Left lung (tissue), 10 donors: ENCODE measurements around the gene CSF3. TPM values are rescaled to one million over a fixed set of nuclear protein-coding genes. Genes with fewer than 3 reads are reported as not detected.

ENCODE experiments used
- ATAC-seq: fragments of 200-7000 bp; cut with Tn5 transposase; one replicate; pipeline ENCODE4 v1.9.1; 2020; ENCODE audit warnings: moderate library complexity
- DNase-seq, 4 donors: peaks; one replicate each; pipeline ENCODE4 v3.0.0-alpha.2; 2013 to 2020
- H3K27ac ChIP-seq, 2 donors: fragments of 200-600 bp; sonication (generic) in 1 of 2; one replicate each; pipeline versions ENCODE4 v1.5.0 to v1.8.0; 2020 to 2021
- H3K27me3 ChIP-seq, 2 donors: fragments of 200-600 bp; sonication (generic) in 1 of 2; one replicate each; pipeline versions ENCODE4 v1.5.0 to v1.8.0; 2020 to 2021
- H3K36me3 ChIP-seq, 2 donors: fragments of 200-600 bp; sonication (generic) in 1 of 2; one replicate each; pipeline versions ENCODE4 v1.5.0 to v1.8.0; 2020 to 2021
- H3K4me1 ChIP-seq, 2 donors: fragments of 200-600 bp; one replicate each; pipeline ENCODE4 v1.8.0; 2021
- H3K4me3 ChIP-seq, 2 donors: fragments of 200-600 bp; sonication (generic) in 1 of 2; one replicate each; pipeline versions ENCODE4 v1.5.0 to v1.8.0; 2020 to 2021; ENCODE audit warnings: mild to moderate bottlenecking in 1 of 2
- H3K9me3 ChIP-seq, 2 donors: fragments of 200-600 bp; sonication (generic) in 1 of 2; one replicate each; pipeline versions ENCODE4 v1.5.0 to v1.8.0; 2020 to 2021
- intact Hi-C, 2 donors: fragments of 100-400 bp; cut with DNase I; formaldehyde crosslinking; loops; one replicate each; pipeline versions ENCODE4 v1.11.2 to v1.14.2; 2022
- polyA plus RNA-seq, 6 donors: library from polyadenylated mRNA; unstranded; fragments of 120-200 nt; gene quantifications; one replicate each; pipeline ENCODE4 v1.2.1, GENCODE V29; 2013; ENCODE audit not compliant: insufficient read length in 6 of 6
- total RNA-seq, 2 donors: library from RNA; stranded (reverse); fragmentation: NEBNext Ultra II Directional; extraction: Animal tissue kit (Norgen Biotek cat#: 25700); gene quantifications; one replicate each; pipeline ENCODE4 v1.2.1, GENCODE V29; 2021
- TF ChIP-seq, protein P1 (sequence below), 2 donors: fragments of 200-600 bp; sonication (generic) in 1 of 2; IDR thresholded peaks; one replicate each; pipeline versions ENCODE4 v1.5.0 to v1.8.0; 2021; ENCODE audit warnings: antibody characterized with exemption in 2 of 2
- donor health status: DM: no; HTN: yes; CAD: no.
- donor health status: DM: no; HTN: no; CAD: no.

CSF3 gene
- total and polyA plus RNA-seq, 8 donors = 0.61 to 1.7 TPM; not detected in 6

DNA sequence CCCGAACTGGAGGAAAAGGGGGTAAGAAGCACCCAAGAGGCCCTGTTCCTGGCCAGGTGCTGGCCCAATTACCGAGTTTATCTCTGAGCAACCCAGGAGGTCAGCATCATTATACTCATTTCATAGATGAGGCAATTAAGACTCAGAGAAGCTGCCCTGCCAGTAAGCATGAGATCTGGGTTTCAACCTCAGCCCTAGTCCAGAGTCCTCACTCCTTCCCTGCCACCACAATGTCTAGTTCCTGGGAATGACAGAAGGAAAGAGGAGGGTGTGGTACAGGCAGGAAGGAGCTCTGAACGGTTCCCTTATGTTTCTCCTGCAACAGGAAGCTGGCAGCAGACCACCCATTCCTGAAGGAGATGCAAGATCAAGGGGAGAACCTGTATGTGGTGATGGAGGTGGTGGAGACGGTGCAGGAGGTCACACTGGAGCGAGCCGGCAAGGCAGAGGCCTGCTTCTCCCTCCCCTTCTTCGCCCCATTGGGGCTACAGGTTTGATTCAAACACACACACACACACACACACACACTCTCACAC lies 45.0 kb upstream of the CSF3 start:
- Histone ChIP-seq H3K9me3 (no peaks in the 10 kb centered on the region), H3K27ac (no peak overlapping the region), H3K4me1 (peaks cover 0 to 65% of the 10 kb centered on the region in 2 donors), H3K4me3 (no peak overlapping the region), H3K36me3 (no peaks in the 10 kb centered on the region), H3K27me3 (no peaks in the 10 kb centered on the region)
- TF ChIP-seq, protein P1, sequence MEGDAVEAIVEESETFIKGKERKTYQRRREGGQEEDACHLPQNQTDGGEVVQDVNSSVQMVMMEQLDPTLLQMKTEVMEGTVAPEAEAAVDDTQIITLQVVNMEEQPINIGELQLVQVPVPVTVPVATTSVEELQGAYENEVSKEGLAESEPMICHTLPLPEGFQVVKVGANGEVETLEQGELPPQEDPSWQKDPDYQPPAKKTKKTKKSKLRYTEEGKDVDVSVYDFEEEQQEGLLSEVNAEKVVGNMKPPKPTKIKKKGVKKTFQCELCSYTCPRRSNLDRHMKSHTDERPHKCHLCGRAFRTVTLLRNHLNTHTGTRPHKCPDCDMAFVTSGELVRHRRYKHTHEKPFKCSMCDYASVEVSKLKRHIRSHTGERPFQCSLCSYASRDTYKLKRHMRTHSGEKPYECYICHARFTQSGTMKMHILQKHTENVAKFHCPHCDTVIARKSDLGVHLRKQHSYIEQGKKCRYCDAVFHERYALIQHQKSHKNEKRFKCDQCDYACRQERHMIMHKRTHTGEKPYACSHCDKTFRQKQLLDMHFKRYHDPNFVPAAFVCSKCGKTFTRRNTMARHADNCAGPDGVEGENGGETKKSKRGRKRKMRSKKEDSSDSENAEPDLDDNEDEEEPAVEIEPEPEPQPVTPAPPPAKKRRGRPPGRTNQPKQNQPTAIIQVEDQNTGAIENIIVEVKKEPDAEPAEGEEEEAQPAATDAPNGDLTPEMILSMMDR (IDR thresholded peaks at IDR 0.05) = no peak
- DNase-seq (no peak), ATAC-seq (no peak)
- intact Hi-C loops = no loop called here

DNA sequence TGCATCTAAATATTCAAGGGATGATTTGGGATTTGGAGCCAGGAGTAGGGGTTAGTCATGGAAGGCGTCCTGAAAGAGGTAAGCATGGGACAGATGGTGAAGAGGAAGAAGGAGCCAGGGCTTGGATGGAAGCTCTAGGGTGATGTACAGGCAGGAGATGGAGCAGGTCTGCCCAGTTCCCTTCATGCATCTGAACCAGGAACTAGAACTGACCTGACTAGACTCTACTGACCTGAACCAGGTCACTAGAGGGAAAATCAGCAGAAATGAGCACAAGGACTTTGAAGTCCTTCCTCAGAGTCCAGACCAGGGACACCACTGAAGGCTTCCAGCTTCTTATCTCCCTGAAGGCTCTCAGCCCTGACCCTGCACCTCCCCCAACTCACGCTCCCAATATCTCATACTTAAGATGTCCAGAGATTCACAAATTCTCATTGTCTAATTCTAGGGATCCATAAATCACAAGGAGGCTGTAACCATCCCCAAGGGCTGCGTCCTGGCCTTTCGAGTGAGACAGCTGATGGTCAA lies 44.1 kb upstream of the CSF3 start:
- Histone ChIP-seq H3K36me3 (no peaks in the 10 kb centered on the region), H3K9me3 (no peaks in the 10 kb centered on the region), H3K27me3 (no peaks in the 10 kb centered on the region), H3K4me3 (no peak overlapping the region), H3K4me1 (peaks cover 0 to 65% of the 10 kb centered on the region in 2 donors), H3K27ac (no peak overlapping the region)
- ATAC-seq (no peak), DNase-seq (peak in 1 of 4 donors; percentile 3)
- intact Hi-C loops = no loop called here
- TF ChIP-seq, protein P1 (IDR thresholded peaks at IDR 0.05) = no peak

DNA sequence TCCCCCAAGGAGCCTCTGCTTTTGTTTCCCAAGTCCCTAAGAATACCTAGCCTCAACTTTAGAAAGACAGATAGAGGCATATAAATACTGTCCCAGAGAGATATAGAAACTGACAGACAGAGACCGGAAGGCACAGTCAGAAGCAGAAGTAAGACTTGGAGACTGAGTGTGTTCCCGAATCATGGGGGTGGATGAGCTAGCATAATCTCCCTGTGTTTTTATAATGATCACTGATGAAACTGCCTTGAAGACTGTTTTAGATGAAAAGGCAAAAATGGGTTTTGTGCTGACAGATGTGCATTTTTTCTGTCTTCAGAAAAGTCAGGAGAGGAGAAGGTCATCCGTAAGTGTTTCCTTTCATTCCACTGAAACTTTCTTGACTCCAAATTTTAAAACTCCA lies 43.0 kb upstream of the CSF3 start:
- H3K4me1 ChIP-seq = peaks cover 0 to 57% of the 10 kb centered on the region in 2 donors
- TF ChIP-seq, protein P1 (IDR thresholded peaks at IDR 0.05) = no peak
- ATAC-seq = peak; percentile 41
- no peaks in the 10 kb centered on the region for H3K9me3 ChIP-seq
- no peak overlapping the region for H3K4me3 ChIP-seq
- peak overlapping the region in 1 of 2 donors; percentile 66 for H3K27ac ChIP-seq
- no peak for DNase-seq
- intact Hi-C loops = no loop called here
- no peaks in the 10 kb centered on the region for H3K36me3 ChIP-seq
- no peaks in the 10 kb centered on the region for H3K27me3 ChIP-seq

DNA sequence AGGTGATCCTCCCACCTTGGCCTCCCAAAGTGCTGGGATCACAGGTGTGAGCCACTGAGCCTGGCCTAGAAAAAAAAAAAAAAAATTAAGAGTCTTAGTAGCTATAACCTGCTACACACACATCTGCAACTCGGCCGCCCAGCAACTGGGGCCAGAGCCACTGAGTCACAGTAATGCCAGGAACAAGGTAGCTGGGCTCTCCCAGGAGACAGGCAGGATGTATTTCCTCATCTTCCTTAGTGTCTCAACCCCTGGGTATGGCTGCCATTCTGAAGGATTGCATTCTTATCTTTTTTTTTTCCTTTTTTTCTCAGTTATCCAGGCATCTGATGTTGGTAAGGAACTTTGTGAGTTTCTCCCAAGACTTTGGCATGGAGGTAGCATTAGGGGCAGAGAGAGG lies 41.7 kb upstream of the CSF3 start:
- intact Hi-C loops = no loop called here
- Histone ChIP-seq H3K4me1 (peaks cover 0 to 46% of the 10 kb centered on the region in 2 donors), H3K4me3 (no peak overlapping the region), H3K27ac (no peak overlapping the region), H3K9me3 (no peaks in the 10 kb centered on the region), H3K36me3 (no peaks in the 10 kb centered on the region), H3K27me3 (no peaks in the 10 kb centered on the region)
- no peak for ATAC-seq
- peak in 1 of 4 donors; percentile 7 for DNase-seq
- TF ChIP-seq, protein P1 (IDR thresholded peaks at IDR 0.05) = no peak

DNA sequence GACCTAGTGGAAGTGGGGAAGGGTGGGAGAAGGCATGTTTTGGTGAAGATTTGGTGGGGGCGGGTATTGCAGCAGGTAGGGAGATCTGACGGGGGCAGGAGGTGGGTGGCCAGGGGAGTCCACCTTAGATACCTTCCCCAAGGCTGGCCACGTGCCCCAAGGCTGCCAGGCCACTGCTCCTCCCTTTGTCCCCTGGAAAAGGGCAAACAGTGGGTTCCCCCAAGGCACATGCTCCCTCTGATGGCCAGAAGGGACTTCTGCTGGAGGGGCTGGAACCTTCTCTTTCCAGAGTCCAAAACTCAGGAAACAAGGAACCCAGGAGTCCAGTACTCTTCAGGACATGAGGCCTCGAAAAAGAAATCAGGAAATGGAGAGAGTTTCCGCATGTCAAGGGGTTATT lies 40.8 kb upstream of the CSF3 start:
- TF ChIP-seq, protein P1 (IDR thresholded peaks at IDR 0.05) = no peak
- Histone ChIP-seq H3K4me3 (no peak overlapping the region), H3K27ac (no peak overlapping the region), H3K36me3 (no peaks in the 10 kb centered on the region), H3K4me1 (peaks cover 0 to 41% of the 10 kb centered on the region in 2 donors), H3K9me3 (no peaks in the 10 kb centered on the region), H3K27me3 (no peaks in the 10 kb centered on the region)
- no peak for ATAC-seq
- intact Hi-C loops = no loop called here
- peak in 1 of 4 donors; percentile 61 for DNase-seq
